Measurements from ENCODE around the gene DRC1.

DNA sequence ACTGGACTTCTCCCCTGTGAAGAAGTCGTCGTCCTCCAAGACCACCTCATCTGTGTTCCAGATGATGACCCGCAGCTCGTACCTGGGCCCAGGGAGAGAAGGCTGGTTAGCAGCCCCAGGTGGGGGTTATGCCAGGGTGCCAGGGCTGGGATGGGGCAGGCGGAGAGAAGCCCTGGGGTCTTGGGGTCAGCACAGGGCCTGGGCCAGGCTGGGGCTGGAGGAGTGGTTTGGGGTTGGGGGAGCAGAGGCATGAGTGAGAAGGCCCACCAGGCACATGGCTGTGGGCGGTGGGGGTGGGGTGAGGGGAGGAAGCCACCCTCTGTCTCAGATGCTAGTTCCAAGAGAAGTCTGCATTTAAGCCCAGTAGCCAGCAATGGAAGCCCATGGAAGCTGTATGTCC is 60.4 kb downstream of the DRC1 start:
- no peak for TF ChIP-seq POLR2AphosphoS5 (IDR thresholded peaks at IDR 0.05; ENCODE audit: low read depth, low read length)
- no peak for TF ChIP-seq TAF1 (IDR thresholded peaks at IDR 0.05; ENCODE audit: borderline replicate concordance, insufficient read depth, low read length)
- TF ChIP-seq, protein P1, sequence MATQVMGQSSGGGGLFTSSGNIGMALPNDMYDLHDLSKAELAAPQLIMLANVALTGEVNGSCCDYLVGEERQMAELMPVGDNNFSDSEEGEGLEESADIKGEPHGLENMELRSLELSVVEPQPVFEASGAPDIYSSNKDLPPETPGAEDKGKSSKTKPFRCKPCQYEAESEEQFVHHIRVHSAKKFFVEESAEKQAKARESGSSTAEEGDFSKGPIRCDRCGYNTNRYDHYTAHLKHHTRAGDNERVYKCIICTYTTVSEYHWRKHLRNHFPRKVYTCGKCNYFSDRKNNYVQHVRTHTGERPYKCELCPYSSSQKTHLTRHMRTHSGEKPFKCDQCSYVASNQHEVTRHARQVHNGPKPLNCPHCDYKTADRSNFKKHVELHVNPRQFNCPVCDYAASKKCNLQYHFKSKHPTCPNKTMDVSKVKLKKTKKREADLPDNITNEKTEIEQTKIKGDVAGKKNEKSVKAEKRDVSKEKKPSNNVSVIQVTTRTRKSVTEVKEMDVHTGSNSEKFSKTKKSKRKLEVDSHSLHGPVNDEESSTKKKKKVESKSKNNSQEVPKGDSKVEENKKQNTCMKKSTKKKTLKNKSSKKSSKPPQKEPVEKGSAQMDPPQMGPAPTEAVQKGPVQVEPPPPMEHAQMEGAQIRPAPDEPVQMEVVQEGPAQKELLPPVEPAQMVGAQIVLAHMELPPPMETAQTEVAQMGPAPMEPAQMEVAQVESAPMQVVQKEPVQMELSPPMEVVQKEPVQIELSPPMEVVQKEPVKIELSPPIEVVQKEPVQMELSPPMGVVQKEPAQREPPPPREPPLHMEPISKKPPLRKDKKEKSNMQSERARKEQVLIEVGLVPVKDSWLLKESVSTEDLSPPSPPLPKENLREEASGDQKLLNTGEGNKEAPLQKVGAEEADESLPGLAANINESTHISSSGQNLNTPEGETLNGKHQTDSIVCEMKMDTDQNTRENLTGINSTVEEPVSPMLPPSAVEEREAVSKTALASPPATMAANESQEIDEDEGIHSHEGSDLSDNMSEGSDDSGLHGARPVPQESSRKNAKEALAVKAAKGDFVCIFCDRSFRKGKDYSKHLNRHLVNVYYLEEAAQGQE (IDR thresholded peaks at IDR 0.05; ENCODE audit: insufficient read depth in 1 of 2, low read depth in 2 of 2, low read length in 2 of 2), result no peak
- no peak for TF ChIP-seq SIN3A (IDR thresholded peaks at IDR 0.05; ENCODE audit: borderline replicate concordance, insufficient read depth, low read length)
